Tibial nerve (tissue), 4 donors: Measurements from ENCODE around the gene OPTC. TPM values are rescaled to one million over a fixed set of nuclear protein-coding genes. Genes with fewer than 3 reads are reported as not detected.

Source experiments
- DNase-seq, 2 donors: peaks; one replicate each; pipeline ENCODE4 v3.0.0-alpha.2; 2019; ENCODE audit warnings: low spot score in 2 of 2
- H3K27ac ChIP-seq, 4 donors: fragments of 200-600 bp; sonication (generic) in 3 of 4; one replicate each; pipeline ENCODE4 v1.5.1; 2017 to 2019; ENCODE audit warnings: mild to moderate bottlenecking in 1 of 4
- H3K27me3 ChIP-seq, 2 donors: fragments of 200-600 bp; sonication (generic) in 1 of 2; one replicate each; pipeline versions ENCODE4 v1.5.1 to v1.6.0; 2017 to 2019
- H3K36me3 ChIP-seq, 3 donors: fragments of 200-600 bp; sonication (generic); one replicate each; pipeline ENCODE4 v1.5.1; 2018 to 2019
- H3K4me1 ChIP-seq, 4 donors: fragments of 200-600 bp; sonication (generic) in 3 of 4; one replicate each; pipeline ENCODE4 v1.5.1; 2017 to 2019
- H3K4me3 ChIP-seq, 4 donors: fragments of 200-600 bp; sonication (generic) in 3 of 4; one replicate each; pipeline ENCODE4 v1.5.1; 2017 to 2019; ENCODE audit warnings: mild to moderate bottlenecking in 1 of 4, moderate library complexity in 1 of 4
- H3K9me3 ChIP-seq, 4 donors: fragments of 200-600 bp; sonication (generic) in 3 of 4; one replicate each; pipeline ENCODE4 v1.5.1; 2017 to 2019
- CTCF ChIP-seq, 5 experiments: fragments of 200-600 bp in 3 of 5; fragments of 450-650 bp in 2 of 5; sonication (generic) in 3 of 5; IDR thresholded peaks; one replicate each; pipeline ENCODE4 v1.5.1; 2016 to 2019; ENCODE audit warnings: antibody characterized with exemption in 5 of 5, mild to moderate bottlenecking in 3 of 5, moderate library complexity in 2 of 5
- EP300 ChIP-seq, 2 donors: sonication (generic); formaldehyde crosslinking; IDR thresholded peaks; one replicate each; pipeline ENCODE4 v1.6.1; 2017; ENCODE audit warnings: antibody characterized with exemption in 2 of 2, mild to moderate bottlenecking in 1 of 2
- POLR2A ChIP-seq, 2 donors: fragments of 450-650 bp; IDR thresholded peaks; one replicate each; pipeline ENCODE4 v1.6.1; 2017; ENCODE audit warnings: antibody characterized with exemption in 2 of 2, mild to moderate bottlenecking in 2 of 2, moderate library complexity in 2 of 2
- WGBS, 2 donors: methylation state at CpG; one replicate each; pipeline ENCODE4 v1.1.5; 2018; 5-methylcytosine and 5-hydroxymethylcytosine counted together
- total RNA-seq, 4 donors: library from RNA; depleted of rRNA; stranded (reverse); fragments of >200 nt; gene quantifications; one replicate each; pipeline ENCODE4 v1.1.0, GENCODE V29; 2016

OPTC gene
- total RNA-seq, 4 donors from 2014 or later = not detected

- no peak for DNase-seq
- H3K9me3 ChIP-seq = no peaks in the 10 kb centered on the region
- no peaks in the 10 kb centered on the region for H3K36me3 ChIP-seq
- H3K4me1 ChIP-seq = peaks cover 0 to 63% (median 33%) of the 10 kb centered on the region in 4 donors
- peak overlapping the region in 3 of 4 donors; percentile 52 to 81 (median 78) for H3K27ac ChIP-seq
- no peaks in the 10 kb centered on the region for H3K27me3 ChIP-seq
- 50 to 64% methylated on average over 1 of the region's 1 CpG for WGBS, 2 donors
- H3K4me3 ChIP-seq = no peak overlapping the region
- no peak for TF ChIP-seq POLR2A (IDR thresholded peaks at IDR 0.05)
- TF ChIP-seq EP300 (IDR thresholded peaks at IDR 0.05) = no peak
- TF ChIP-seq CTCF (IDR thresholded peaks at IDR 0.05) = no peak
Observed at GRCh38 chr1:203509135-203509534, 15.2 kb downstream of the OPTC start.

- H3K4me3 ChIP-seq = no peak overlapping the region
- TF ChIP-seq CTCF (IDR thresholded peaks at IDR 0.05) = no peak
- TF ChIP-seq EP300 (IDR thresholded peaks at IDR 0.05) = no peak
- no peak for TF ChIP-seq POLR2A (IDR thresholded peaks at IDR 0.05)
- no peak overlapping the region for H3K27ac ChIP-seq
- no peaks in the 10 kb centered on the region for H3K36me3 ChIP-seq
- no peaks in the 10 kb centered on the region for H3K9me3 ChIP-seq
- H3K4me1 ChIP-seq = peaks cover 0 to 52% (median 33%) of the 10 kb centered on the region in 4 donors
- no peak for DNase-seq
- no peaks in the 10 kb centered on the region for H3K27me3 ChIP-seq
- 56 to 66% methylated on average over 6 of the region's 6 CpGs for WGBS, 2 donors
Observed at GRCh38 chr1:203511513-203511912, 17.6 kb downstream of the OPTC start.

DNA sequence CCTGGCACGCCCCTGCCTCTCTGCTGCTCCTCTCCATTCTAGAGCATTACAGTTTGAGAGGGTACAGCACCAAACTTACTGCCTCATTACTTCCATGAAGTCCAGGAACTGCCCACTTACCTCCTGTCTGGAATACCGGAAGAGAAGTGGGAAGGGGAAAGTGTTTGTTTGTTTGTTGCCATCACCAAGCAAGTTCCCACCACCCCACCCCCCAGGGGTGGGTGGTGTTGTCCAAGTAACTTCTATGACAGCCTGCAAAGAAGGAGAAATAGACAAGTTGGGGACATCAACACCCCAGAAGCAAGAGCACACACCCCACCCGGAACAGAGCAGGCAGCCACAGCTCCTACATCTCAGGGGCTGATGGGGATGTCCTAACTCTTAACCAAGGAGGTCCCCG is 18.0 kb downstream of the OPTC start:
- TF ChIP-seq POLR2A (IDR thresholded peaks at IDR 0.05) = no peak
- no peak for TF ChIP-seq EP300 (IDR thresholded peaks at IDR 0.05)
- no peak for TF ChIP-seq CTCF (IDR thresholded peaks at IDR 0.05)
- no peak for DNase-seq
- Histone ChIP-seq H3K4me3 (no peak overlapping the region), H3K9me3 (no peaks in the 10 kb centered on the region), H3K4me1 (peaks cover 0 to 48% (median 30%) of the 10 kb centered on the region in 4 donors), H3K36me3 (no peaks in the 10 kb centered on the region), H3K27ac (no peak overlapping the region), H3K27me3 (no peaks in the 10 kb centered on the region)
- 78 to 81% methylated on average over 4 of the region's 4 CpGs for WGBS, 2 donors

GRCh38 chr1:203512517-203512847 is 18.5 kb downstream of the OPTC start:
- Histone ChIP-seq H3K27ac (peak overlapping the region in 1 of 4 donors; percentile 45), H3K9me3 (no peaks in the 10 kb centered on the region), H3K36me3 (no peaks in the 10 kb centered on the region), H3K4me3 (no peak overlapping the region), H3K27me3 (no peaks in the 10 kb centered on the region), H3K4me1 (peaks cover 0 to 42% (median 24%) of the 10 kb centered on the region in 4 donors)
- TF ChIP-seq POLR2A (IDR thresholded peaks at IDR 0.05) (no peak), EP300 (IDR thresholded peaks at IDR 0.05) (no peak), CTCF (IDR thresholded peaks at IDR 0.05) (no peak)
- DNase-seq = no peak
- 57 to 66% methylated on average over 1 of the region's 1 CpG for WGBS, 2 donors

- Histone ChIP-seq H3K27me3 (no peaks in the 10 kb centered on the region), H3K36me3 (no peaks in the 10 kb centered on the region), H3K27ac (peak overlapping the region in 1 of 4 donors; percentile 45), H3K4me3 (no peak overlapping the region), H3K4me1 (peaks cover 0 to 37% (median 19%) of the 10 kb centered on the region in 4 donors), H3K9me3 (no peaks in the 10 kb centered on the region)
- TF ChIP-seq EP300 (IDR thresholded peaks at IDR 0.05) = peak in 1 of 2 donors; percentile 52
- no peak for TF ChIP-seq POLR2A (IDR thresholded peaks at IDR 0.05)
- TF ChIP-seq CTCF (IDR thresholded peaks at IDR 0.05) = no peak
- DNase-seq = peak in 1 of 2 donors; percentile 65
- WGBS, 2 donors = 44% methylated on average over 10 of the region's 10 CpGs
Observed at GRCh38 chr1:203512848-203513584, 19.1 kb downstream of the OPTC start.
